ENCODE results near the gene RRP9.
A peak's percentile ranks its signal among the peaks of the same experiment; 100 is the strongest.

The RRP9 gene

GRCh38 chr3:51970606-51971300 lies 29.0 kb upstream of the RRP9 start:
- DNase-seq: no peak

- no peak for DNase-seq
Observed at GRCh38 chr3:51969841-51970240, 28.1 kb upstream of the RRP9 start.

GRCh38 chr3:51968883-51969678 lies 27.4 kb upstream of the RRP9 start:
- DNase-seq: peak; percentile 3

- peak; percentile 35 for DNase-seq
Observed at GRCh38 chr3:51968170-51968775, 26.6 kb upstream of the RRP9 start.

- DNase-seq: peak; percentile 22
Observed at GRCh38 chr3:51967384-51968169, 25.9 kb upstream of the RRP9 start, which contains the start of gene PCBP4. PCBP4 (minus strand) TSS chr3:51967454; CDS start chr3:51961240, 6,214 bp downstream.

GRCh38 chr3:51966922-51967383 lies 25.2 kb upstream of the RRP9 start:
- DNase-seq: no peak

- DNase-seq: no peak
Observed at GRCh38 chr3:51966486-51966885, 24.8 kb upstream of the RRP9 start.

- no peak for DNase-seq
Observed at GRCh38 chr3:51966016-51966415, 24.3 kb upstream of the RRP9 start.

GRCh38 chr3:51964521-51964920 lies 22.8 kb upstream of the RRP9 start:
- no peak for DNase-seq

- no peak for DNase-seq
Observed at GRCh38 chr3:51963951-51964451, 22.3 kb upstream of the RRP9 start.

- DNase-seq: no peak
Observed at GRCh38 chr3:51962854-51963530, 21.3 kb upstream of the RRP9 start.

GRCh38 chr3:51961602-51962569 lies 20.2 kb upstream of the RRP9 start:
- DNase-seq: no peak

GRCh38 chr3:51961011-51961410 lies 19.3 kb upstream of the RRP9 start:
- DNase-seq: no peak

GRCh38 chr3:51960386-51960785 lies 18.7 kb upstream of the RRP9 start:
- no peak for DNase-seq

GRCh38 chr3:51959651-51960050 lies 17.9 kb upstream of the RRP9 start:
- no peak for DNase-seq

GRCh38 chr3:51958603-51959521 lies 17.2 kb upstream of the RRP9 start:
- no peak for DNase-seq

- no peak for DNase-seq
Observed at GRCh38 chr3:51957520-51958205, 16.0 kb upstream of the RRP9 start.

GRCh38 chr3:51955893-51956770 lies 14.4 kb upstream of the RRP9 start:
- no peak for DNase-seq

Data from NCI-H2227 treated with DMSO at 0.1 percent for 48 hours (cell line).